Osteoblast (primary cell): Measurements from ENCODE around the gene RPS6KA2. TPM values are rescaled to one million over a fixed set of nuclear protein-coding genes. Genes with fewer than 3 reads are reported as not detected.
A peak's percentile ranks its signal among the peaks of the same experiment; 100 is the strongest.

Experiments used
- DNase-seq: peaks from one replicate; pipeline ENCODE4 v3.0.0; 2011; ENCODE audit warnings: low spot score, mixed read lengths; ENCODE audit not compliant: insufficient read length; ENCODE audit errors: missing footprints
- H2AFZ ChIP-seq: 2 replicates; pipeline ENCODE4 v1.6.0; 2011; ENCODE audit warnings: mild to moderate bottlenecking, low read length
- H3K27ac ChIP-seq: 2 replicates; pipeline ENCODE4 v1.5.1; 2011; ENCODE audit warnings: mild to moderate bottlenecking, low read depth, low read length, moderate library complexity
- H3K27me3 ChIP-seq: 2 replicates; pipeline ENCODE4 v1.6.0; 2012; ENCODE audit warnings: mild to moderate bottlenecking, control low read depth, inconsistent platforms, low read length, moderate library complexity; ENCODE audit not compliant: insufficient read depth
- H3K36me3 ChIP-seq: 2 replicates; pipeline ENCODE4 v1.5.1; 2011; ENCODE audit warnings: mild to moderate bottlenecking, low read length, control low read depth, moderate library complexity; ENCODE audit not compliant: insufficient read depth
- H3K4me1 ChIP-seq: 2 replicates; pipeline ENCODE4 v1.5.1; 2011; ENCODE audit warnings: mild to moderate bottlenecking, low read length, control low read depth, moderate library complexity; ENCODE audit not compliant: insufficient read depth
- H3K4me2 ChIP-seq: 2 replicates; pipeline ENCODE4 v1.6.0; 2011; ENCODE audit warnings: mild to moderate bottlenecking, low read length; ENCODE audit not compliant: insufficient read depth
- H3K4me3 ChIP-seq: fragments of 200-600 bp; sonication (generic); 3 replicates; pipeline ENCODE4 v1.5.1; 2012; ENCODE audit warnings: mild to moderate bottlenecking, low read length, inconsistent platforms; ENCODE audit not compliant: insufficient read depth
- H3K79me2 ChIP-seq: 2 replicates; pipeline ENCODE4 v1.6.0; 2012; ENCODE audit warnings: mild to moderate bottlenecking, low read length, control low read depth, inconsistent platforms; ENCODE audit not compliant: insufficient read depth
- H3K9me3 ChIP-seq: 2 replicates; pipeline ENCODE4 v1.5.1; 2011; ENCODE audit warnings: low read depth, low read length, control low read depth
- H4K20me1 ChIP-seq: 2 replicates; pipeline ENCODE4 v1.6.0; 2012; ENCODE audit warnings: mild to moderate bottlenecking, low read length, control low read depth; ENCODE audit not compliant: insufficient read depth
- total RNA-seq: library from RNA; depleted of rRNA; stranded (reverse); fragments of >200 nt; gene quantifications from 2 replicates; pipeline ENCODE4 v1.2.3, GENCODE V29; 2012
- TF ChIP-seq, protein P1 (sequence below): IDR thresholded peaks from 2 replicates; pipeline ENCODE4 v1.5.1; 2011; ENCODE audit warnings: mild to moderate bottlenecking, low read depth, low read length, moderate library complexity; ENCODE audit errors: extremely low read depth

Gene RPS6KA2
- total RNA-seq, 1 donor, result 113 TPM

DNA sequence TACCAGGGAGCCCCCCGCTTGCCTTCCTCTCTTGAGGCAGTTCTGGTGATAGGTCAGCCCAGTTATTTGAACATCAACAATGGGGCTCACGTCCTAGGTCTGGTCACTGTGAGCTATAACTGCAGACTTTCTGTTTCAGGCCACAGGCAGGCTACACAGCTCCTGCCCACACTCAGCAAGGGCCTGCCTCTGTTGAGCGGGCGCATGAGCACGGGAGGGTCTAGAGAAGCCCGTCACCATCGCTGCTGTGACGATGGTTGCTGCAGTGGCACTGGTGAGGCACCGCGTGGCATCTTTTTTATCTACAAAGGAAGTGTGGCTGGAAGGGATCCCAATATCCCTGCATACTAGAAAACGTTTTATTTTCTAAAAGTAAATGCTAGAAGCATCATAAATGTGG, 118.3 kb downstream of the RPS6KA2 start:
- H4K20me1 ChIP-seq, result no peaks in the 10 kb centered on the region
- DNase-seq, result peak; percentile 29
- H2AFZ ChIP-seq, result no peak overlapping the region
- peaks cover 34% of the 10 kb centered on the region for H3K36me3 ChIP-seq
- H3K9me3 ChIP-seq, result no peaks in the 10 kb centered on the region
- H3K27me3 ChIP-seq, result no peaks in the 10 kb centered on the region
- H3K4me3 ChIP-seq, result no peak overlapping the region
- TF ChIP-seq, protein P1, sequence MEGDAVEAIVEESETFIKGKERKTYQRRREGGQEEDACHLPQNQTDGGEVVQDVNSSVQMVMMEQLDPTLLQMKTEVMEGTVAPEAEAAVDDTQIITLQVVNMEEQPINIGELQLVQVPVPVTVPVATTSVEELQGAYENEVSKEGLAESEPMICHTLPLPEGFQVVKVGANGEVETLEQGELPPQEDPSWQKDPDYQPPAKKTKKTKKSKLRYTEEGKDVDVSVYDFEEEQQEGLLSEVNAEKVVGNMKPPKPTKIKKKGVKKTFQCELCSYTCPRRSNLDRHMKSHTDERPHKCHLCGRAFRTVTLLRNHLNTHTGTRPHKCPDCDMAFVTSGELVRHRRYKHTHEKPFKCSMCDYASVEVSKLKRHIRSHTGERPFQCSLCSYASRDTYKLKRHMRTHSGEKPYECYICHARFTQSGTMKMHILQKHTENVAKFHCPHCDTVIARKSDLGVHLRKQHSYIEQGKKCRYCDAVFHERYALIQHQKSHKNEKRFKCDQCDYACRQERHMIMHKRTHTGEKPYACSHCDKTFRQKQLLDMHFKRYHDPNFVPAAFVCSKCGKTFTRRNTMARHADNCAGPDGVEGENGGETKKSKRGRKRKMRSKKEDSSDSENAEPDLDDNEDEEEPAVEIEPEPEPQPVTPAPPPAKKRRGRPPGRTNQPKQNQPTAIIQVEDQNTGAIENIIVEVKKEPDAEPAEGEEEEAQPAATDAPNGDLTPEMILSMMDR, result no peak
- no peaks in the 10 kb centered on the region for H3K79me2 ChIP-seq
- no peaks in the 10 kb centered on the region for H3K4me1 ChIP-seq
- no peak overlapping the region for H3K4me2 ChIP-seq
- no peak overlapping the region for H3K27ac ChIP-seq

DNA sequence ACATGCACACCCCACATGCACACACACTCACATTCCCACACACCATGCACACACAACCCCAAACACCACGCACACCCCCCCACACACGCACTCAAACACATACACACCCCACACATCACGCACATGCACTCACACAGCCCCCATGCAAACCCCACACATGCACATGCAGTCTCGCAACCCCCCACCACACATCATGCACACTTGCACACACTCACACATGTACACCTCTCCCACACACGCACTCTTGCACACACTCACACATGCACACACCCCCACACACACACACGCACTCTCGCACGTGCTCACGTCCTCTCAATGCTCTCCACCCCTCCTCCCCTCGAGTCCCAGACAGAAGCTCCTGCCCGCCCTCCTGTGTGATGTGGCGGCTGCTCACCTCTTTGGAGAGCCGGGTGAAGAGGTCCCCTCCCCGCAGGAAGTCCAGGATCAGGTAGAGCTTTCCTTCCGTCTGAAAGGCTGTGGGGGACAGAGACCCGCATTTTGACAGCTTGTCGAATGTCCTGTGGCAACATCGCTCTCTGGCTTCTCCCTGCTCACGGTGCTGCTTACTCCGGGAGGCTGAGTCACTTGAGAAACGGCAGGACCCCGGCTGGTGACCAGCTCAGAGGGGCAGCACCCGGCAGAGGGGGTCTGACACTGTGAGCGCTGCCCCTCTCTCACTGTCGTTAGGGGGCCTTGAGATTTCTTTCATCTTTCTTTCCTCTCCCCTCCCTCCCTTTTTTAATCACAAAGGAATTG, 119.1 kb downstream of the RPS6KA2 start:
- no peak overlapping the region for H3K4me2 ChIP-seq
- no peak overlapping the region for H3K27ac ChIP-seq

DNA sequence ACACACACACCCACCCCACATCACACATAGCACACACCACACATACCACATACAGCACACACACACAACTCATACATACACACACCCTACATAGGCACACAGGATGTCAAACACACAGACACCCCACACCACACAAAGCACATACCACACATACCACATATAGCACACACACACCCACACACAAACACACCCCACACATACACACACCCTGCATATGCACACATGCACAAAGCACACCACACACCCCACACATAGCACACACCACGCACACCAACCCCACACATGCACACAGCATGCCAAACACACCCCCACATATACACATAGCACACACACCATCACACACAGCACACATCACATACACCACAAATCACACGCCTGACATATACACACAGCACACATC, 119.7 kb downstream of the RPS6KA2 start:
- Histone ChIP-seq H2AFZ (no peak overlapping the region), H3K4me2 (no peak overlapping the region), H3K79me2 (no peaks in the 10 kb centered on the region), H3K4me1 (no peaks in the 10 kb centered on the region), H4K20me1 (no peaks in the 10 kb centered on the region), H3K27ac (no peak overlapping the region), H3K4me3 (no peak overlapping the region), H3K36me3 (peaks cover 46% of the 10 kb centered on the region), H3K27me3 (no peaks in the 10 kb centered on the region), H3K9me3 (no peaks in the 10 kb centered on the region)
- peak; percentile 13 for DNase-seq
- TF ChIP-seq, protein P1, result no peak

More for the DNA sequence above, 119.1 kb downstream of the RPS6KA2 start:
- Histone ChIP-seq H2AFZ (no peak overlapping the region), H4K20me1 (no peaks in the 10 kb centered on the region), H3K4me1 (no peaks in the 10 kb centered on the region), H3K36me3 (peaks cover 42% of the 10 kb centered on the region), H3K79me2 (no peaks in the 10 kb centered on the region), H3K4me3 (no peak overlapping the region), H3K9me3 (no peaks in the 10 kb centered on the region), H3K27me3 (no peaks in the 10 kb centered on the region)
- TF ChIP-seq, protein P1, result no peak
- peak; percentile 30 for DNase-seq

DNA sequence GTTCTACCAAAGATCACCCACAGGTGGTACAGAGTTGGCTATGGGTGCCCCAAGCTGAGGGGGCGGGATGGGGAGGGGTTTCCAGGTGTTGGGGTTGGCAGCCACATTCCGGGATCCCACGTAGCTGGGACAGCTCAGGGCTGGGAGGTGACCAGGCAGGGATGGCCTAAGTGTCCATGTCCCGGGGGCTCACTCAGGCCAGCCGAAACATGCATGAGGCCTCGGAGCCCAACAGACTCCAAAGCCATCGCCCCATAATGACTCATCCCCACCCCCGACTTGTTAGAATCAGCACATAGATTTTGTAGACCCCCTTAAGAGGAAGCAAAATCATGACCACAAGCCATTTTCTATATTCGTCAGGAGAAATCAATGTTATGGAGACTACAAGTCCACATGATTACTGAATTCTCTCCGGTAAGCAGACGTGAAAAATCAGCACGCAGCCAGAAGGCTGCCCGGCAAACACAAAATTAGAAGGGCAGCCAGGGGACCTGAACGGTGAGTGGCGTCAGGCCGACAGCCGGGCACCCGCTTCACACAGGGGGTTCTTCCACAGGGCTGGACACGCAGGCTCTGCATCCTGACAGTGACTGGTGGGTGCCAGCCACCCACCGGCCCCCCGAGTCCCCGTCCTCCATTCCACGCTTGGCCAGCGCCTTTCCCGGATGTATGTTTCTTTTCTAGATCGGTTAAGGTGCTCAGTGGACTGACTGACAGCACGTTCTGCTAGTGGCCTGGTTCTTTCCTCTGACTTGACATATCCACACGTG, 121.7 kb downstream of the RPS6KA2 start:
- Histone ChIP-seq H2AFZ (no peak overlapping the region), H3K9me3 (no peaks in the 10 kb centered on the region), H3K4me2 (no peak overlapping the region), H3K79me2 (no peaks in the 10 kb centered on the region), H3K27ac (no peak overlapping the region), H4K20me1 (no peaks in the 10 kb centered on the region), H3K27me3 (no peaks in the 10 kb centered on the region), H3K36me3 (peaks cover 53% of the 10 kb centered on the region), H3K4me3 (no peak overlapping the region), H3K4me1 (no peaks in the 10 kb centered on the region)
- DNase-seq, result peak; percentile 39
- TF ChIP-seq, protein P1, result no peak
